ENCODE measurements around the gene RPL10. TPM values are rescaled to one million over a fixed set of nuclear protein-coding genes. Genes with fewer than 3 reads are reported as not detected.

Gene RPL10
- total and polyA plus RNA-seq, 9 of the 15 experiments (the other 6 are each of a cell fraction or from before 2014, with no cell fraction given) = 3,774 to 7,600 (median 5,014) TPM

DNA sequence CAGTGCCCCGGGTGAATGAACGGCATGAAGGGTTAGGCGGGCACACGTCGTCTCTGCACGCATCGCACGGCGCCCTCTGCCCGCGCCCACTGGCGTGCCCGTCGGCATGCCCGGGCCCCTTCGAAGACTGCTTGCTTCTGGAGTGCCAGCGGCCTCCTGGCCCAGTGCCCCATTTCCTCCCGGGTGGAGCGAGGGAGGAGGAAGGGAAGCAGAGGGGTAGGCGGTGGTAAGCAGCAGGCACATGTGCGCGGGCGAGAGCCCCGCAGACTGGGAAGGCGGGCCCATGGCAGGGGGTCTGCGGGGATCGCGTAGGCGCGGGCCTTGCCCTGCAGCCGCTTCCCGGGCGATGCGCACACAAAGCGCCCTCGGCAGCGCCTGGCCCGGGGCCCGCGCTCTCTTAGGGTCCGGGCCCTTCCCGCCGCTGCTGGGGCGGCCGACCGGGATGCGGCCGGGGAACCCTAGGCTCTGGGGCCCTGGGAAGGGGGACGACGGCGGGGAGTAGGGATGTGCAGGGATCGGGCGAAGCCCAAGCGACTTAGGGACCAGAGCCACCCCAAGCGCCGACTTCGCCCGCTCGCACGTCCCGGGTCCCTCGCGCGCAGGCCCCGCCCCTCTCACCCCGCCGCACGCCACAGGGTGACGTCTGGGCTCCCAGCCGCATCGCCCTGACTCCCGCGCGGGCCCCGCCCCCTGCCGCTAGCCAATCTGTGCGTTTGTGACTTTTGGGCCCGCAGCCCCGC, 19.9 kb upstream of the RPL10 start (continued):
- peak; percentile 85 to 88 for TF ChIP-seq E2F6 (IDR thresholded peaks at IDR 0.05; ENCODE audit: borderline replicate concordance in 1 of 2, extremely low read depth in 1 of 2, insufficient read depth in 1 of 2, insufficient read length in 1 of 2, low read depth in 1 of 2, low read length in 1 of 2, poor library complexity in 1 of 2, severe bottlenecking in 1 of 2)
- no peak for TF ChIP-seq HMG20A (CRISPR knock-in tag; conservative IDR thresholded peaks at IDR 0.05)
- TF ChIP-seq NFIC (IDR thresholded peaks at IDR 0.05) = peak; percentile 47
- peak in 1 of 3 experiments; percentile 12 for TF ChIP-seq YY1 (IDR thresholded peaks at IDR 0.05; ENCODE audit: borderline replicate concordance in 1 of 3, control insufficient read depth in 1 of 3, extremely low read depth in 1 of 3, insufficient read depth in 3 of 3, insufficient read length in 1 of 3, insufficient replicate concordance in 2 of 3, low read depth in 1 of 3, low read length in 2 of 3)
- 0 out of 2 replicates have a peak, but pooled peaks have one; percentile 6 for TF ChIP-seq JUND (IDR thresholded peaks at IDR 0.05; ENCODE audit: borderline replicate concordance, low read depth, low read length)
- TF ChIP-seq JUND (tag; IDR thresholded peaks at IDR 0.05; ENCODE audit: borderline replicate concordance, low read depth, low read length) = no peak
- TF ChIP-seq, protein P1, sequence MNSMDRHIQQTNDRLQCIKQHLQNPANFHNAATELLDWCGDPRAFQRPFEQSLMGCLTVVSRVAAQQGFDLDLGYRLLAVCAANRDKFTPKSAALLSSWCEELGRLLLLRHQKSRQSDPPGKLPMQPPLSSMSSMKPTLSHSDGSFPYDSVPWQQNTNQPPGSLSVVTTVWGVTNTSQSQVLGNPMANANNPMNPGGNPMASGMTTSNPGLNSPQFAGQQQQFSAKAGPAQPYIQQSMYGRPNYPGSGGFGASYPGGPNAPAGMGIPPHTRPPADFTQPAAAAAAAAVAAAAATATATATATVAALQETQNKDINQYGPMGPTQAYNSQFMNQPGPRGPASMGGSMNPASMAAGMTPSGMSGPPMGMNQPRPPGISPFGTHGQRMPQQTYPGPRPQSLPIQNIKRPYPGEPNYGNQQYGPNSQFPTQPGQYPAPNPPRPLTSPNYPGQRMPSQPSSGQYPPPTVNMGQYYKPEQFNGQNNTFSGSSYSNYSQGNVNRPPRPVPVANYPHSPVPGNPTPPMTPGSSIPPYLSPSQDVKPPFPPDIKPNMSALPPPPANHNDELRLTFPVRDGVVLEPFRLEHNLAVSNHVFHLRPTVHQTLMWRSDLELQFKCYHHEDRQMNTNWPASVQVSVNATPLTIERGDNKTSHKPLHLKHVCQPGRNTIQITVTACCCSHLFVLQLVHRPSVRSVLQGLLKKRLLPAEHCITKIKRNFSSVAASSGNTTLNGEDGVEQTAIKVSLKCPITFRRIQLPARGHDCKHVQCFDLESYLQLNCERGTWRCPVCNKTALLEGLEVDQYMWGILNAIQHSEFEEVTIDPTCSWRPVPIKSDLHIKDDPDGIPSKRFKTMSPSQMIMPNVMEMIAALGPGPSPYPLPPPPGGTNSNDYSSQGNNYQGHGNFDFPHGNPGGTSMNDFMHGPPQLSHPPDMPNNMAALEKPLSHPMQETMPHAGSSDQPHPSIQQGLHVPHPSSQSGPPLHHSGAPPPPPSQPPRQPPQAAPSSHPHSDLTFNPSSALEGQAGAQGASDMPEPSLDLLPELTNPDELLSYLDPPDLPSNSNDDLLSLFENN (IDR thresholded peaks at IDR 0.05; ENCODE audit: low read depth in 2 of 2, low read length in 2 of 2) = no peak
- peak; percentile 12 for TF ChIP-seq FIP1L1 (IDR thresholded peaks at IDR 0.05; ENCODE audit: low read depth, low read length, poor library complexity, severe bottlenecking)
- no peak for TF ChIP-seq NELFE (IDR thresholded peaks at IDR 0.05; ENCODE audit: insufficient read depth, insufficient read length)
- TF ChIP-seq, protein P2, sequence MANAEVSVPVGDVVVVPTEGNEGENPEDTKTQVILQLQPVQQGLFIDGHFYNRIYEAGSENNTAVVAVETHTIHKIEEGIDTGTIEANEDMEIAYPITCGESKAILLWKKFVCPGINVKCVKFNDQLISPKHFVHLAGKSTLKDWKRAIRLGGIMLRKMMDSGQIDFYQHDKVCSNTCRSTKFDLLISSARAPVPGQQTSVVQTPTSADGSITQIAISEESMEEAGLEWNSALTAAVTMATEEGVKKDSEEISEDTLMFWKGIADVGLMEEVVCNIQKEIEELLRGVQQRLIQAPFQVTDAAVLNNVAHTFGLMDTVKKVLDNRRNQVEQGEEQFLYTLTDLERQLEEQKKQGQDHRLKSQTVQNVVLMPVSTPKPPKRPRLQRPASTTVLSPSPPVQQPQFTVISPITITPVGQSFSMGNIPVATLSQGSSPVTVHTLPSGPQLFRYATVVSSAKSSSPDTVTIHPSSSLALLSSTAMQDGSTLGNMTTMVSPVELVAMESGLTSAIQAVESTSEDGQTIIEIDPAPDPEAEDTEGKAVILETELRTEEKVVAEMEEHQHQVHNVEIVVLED (CRISPR knock-in tag; IDR thresholded peaks at IDR 0.05) = peak; percentile 30; the same call in 1 of the 2 replicates
- TF ChIP-seq HNRNPL (IDR thresholded peaks at IDR 0.05; ENCODE audit: low read depth, low read length) = peak; percentile 85
- no peak for TF ChIP-seq HINFP (tag; conservative IDR thresholded peaks at IDR 0.05; ENCODE audit: low read depth)
- no peak for TF ChIP-seq NFE2L1 (tag; IDR thresholded peaks at IDR 0.05; ENCODE audit: borderline replicate concordance, low read depth)
- TF ChIP-seq PYGO2 (tag; IDR thresholded peaks at IDR 0.05) = no peak
- peak; percentile 67; the same call in 1 of the 2 replicates for TF ChIP-seq BHLHE40 (IDR thresholded peaks at IDR 0.05; ENCODE audit: low read length)
- TF ChIP-seq SNRNP70 (optimal IDR thresholded peaks at IDR 0.05; ENCODE audit: low read depth, low read length) = no peak
- no peak for TF ChIP-seq HIVEP1 (CRISPR knock-in tag; IDR thresholded peaks at IDR 0.05)

Data from K562 (cell line).